Endothelial cell (in vitro differentiated cells): ENCODE data around the gene PFDN1. TPM values are rescaled to one million over a fixed set of nuclear protein-coding genes. Genes with fewer than 3 reads are reported as not detected.

ENCODE experiments used
- DNase-seq: peaks from one replicate; pipeline ENCODE4 v3.0.0; 2021; ENCODE audit warnings: low spot score
- H3K27ac Mint-ChIP-seq: one replicate; pipeline ENCODE4 v1.8.0; 2021; ENCODE audit warnings: mixed read lengths, inconsistent platforms; ENCODE audit not compliant: unreplicated experiment
- H3K27me3 Mint-ChIP-seq: one replicate; pipeline ENCODE4 v1.8.0; 2021; ENCODE audit warnings: mild to moderate bottlenecking, moderate library complexity, mixed read lengths, inconsistent platforms; ENCODE audit not compliant: unreplicated experiment
- H3K36me3 Mint-ChIP-seq: one replicate; pipeline ENCODE4 v1.8.0; 2021; ENCODE audit warnings: mild to moderate bottlenecking, low read depth, mixed read lengths, inconsistent platforms; ENCODE audit not compliant: unreplicated experiment
- H3K4me1 Mint-ChIP-seq: one replicate; pipeline ENCODE4 v1.8.0; 2021; ENCODE audit warnings: mild to moderate bottlenecking, mixed read lengths, inconsistent platforms; ENCODE audit not compliant: unreplicated experiment
- H3K4me3 Mint-ChIP-seq: one replicate; pipeline ENCODE4 v1.8.0; 2021; ENCODE audit warnings: mild to moderate bottlenecking, mixed read lengths, inconsistent platforms; ENCODE audit not compliant: unreplicated experiment
- H3K9me3 Mint-ChIP-seq: one replicate; pipeline ENCODE4 v1.8.0; 2021; ENCODE audit warnings: mixed read lengths, inconsistent platforms; ENCODE audit not compliant: unreplicated experiment
- total RNA-seq: library from RNA; stranded (reverse); fragmentation: NEBNext Ultra II Directional; extraction: Animal tissue kit (Norgen Biotek cat#: 25700); gene quantifications from one replicate; pipeline ENCODE4 v1.2.1, GENCODE V29; 2021; ENCODE audit not compliant: unreplicated experiment
- TF ChIP-seq, protein P1 (sequence below): fragments of 200-600 bp; sonication (generic); IDR thresholded peaks from one replicate; pipeline ENCODE4 v1.5.0; 2021; ENCODE audit warnings: antibody characterized with exemption; ENCODE audit not compliant: unreplicated experiment

Gene PFDN1
- total RNA-seq, 1 donor from 2014 or later, result 86.2 TPM

DNA sequence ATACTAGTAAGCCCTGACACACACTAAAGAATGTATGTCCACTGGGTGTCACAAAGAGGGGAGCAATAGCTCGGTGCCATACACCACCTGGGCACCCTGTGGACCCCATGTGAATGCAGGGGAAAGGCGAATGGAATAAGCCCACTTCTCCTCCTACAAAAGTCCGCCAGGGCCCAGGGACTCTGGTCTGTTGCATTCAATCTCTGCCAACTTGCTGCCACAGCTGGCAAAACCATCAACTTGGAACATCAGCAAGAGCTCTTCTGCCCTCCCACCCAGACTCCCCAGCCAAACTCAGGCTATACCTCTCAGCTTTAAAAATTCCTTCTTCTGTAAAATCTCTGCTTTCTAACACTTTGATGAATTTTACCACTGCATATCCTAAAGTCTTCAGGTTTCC, 54.5 kb downstream of the PFDN1 start:
- TF ChIP-seq, protein P1, sequence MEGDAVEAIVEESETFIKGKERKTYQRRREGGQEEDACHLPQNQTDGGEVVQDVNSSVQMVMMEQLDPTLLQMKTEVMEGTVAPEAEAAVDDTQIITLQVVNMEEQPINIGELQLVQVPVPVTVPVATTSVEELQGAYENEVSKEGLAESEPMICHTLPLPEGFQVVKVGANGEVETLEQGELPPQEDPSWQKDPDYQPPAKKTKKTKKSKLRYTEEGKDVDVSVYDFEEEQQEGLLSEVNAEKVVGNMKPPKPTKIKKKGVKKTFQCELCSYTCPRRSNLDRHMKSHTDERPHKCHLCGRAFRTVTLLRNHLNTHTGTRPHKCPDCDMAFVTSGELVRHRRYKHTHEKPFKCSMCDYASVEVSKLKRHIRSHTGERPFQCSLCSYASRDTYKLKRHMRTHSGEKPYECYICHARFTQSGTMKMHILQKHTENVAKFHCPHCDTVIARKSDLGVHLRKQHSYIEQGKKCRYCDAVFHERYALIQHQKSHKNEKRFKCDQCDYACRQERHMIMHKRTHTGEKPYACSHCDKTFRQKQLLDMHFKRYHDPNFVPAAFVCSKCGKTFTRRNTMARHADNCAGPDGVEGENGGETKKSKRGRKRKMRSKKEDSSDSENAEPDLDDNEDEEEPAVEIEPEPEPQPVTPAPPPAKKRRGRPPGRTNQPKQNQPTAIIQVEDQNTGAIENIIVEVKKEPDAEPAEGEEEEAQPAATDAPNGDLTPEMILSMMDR, result no peak
- Mint-ChIP-seq H3K4me1 (peaks cover 55% of the 10 kb centered on the region), H3K27ac (no peak overlapping the region), H3K9me3 (no peaks in the 10 kb centered on the region), H3K27me3 (peaks cover 15% of the 10 kb centered on the region), H3K36me3 (peaks cover 38% of the 10 kb centered on the region), H3K4me3 (no peak overlapping the region)
- DNase-seq, result no peak

DNA sequence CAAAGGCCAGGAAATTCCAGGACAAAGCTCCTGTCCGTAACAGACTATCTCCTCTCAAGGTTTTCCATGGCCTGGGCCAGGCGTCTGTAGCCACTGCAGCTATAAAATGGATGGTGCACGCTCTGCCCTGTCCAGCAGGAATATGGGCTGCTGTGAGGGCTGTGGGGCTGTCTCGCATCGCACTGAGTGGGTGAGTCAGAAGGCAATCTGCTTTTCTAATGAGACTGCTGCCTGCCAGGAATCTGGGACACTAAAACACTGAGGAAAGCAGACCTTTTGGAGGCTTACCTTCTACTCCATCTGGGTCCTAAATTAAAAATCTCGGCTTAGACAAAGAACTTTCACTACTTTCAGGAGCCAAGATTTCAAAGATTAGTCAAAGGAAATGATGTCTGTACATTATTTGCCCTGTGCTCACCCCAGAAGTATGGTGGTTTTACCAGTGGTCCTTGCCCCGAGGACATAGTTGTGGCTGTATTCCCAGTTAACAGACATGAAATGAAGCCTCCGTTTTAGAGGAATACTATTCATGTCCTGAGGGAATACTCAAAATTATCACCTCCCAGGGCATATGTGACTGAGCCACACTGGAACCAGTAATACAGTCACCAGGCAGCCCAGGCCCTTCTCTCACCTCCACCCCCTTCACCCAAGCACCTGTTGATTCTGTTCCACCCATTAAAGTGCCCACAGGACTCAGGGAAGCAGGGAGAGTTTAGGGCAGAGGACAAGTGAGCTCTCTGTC, 56.4 kb downstream of the PFDN1 start:
- H3K27ac Mint-ChIP-seq, result peak overlapping the region; percentile 97
- no peak for DNase-seq
- TF ChIP-seq, protein P1, result no peak

DNA sequence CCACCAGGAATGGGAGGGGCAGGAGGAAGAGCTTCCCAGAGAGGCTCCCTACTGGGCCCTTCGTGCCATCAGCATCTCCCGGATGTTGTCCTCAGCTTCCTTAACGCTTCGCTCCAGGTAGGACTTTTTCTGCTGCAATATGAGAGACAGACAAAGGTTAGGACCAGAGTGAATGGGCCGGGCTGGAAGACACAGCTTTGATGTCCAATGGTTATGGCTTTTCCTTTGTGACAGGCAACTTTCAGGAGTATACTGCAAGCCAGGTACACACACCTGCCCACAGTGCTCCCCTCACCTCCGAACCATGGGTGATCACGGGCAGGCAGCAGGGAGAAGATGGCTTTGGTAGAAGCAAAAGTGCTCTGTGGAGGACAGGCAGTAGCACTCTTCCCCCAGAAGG, 57.0 kb downstream of the PFDN1 start:
- no peaks in the 10 kb centered on the region for H3K9me3 Mint-ChIP-seq
- peaks cover 47% of the 10 kb centered on the region for H3K4me1 Mint-ChIP-seq
- TF ChIP-seq, protein P1, result no peak
- peak overlapping the region; percentile 97 for H3K27ac Mint-ChIP-seq
- peak overlapping the region; percentile 65 for H3K4me3 Mint-ChIP-seq
- peaks cover 30% of the 10 kb centered on the region for H3K36me3 Mint-ChIP-seq
- no peak for DNase-seq
- H3K27me3 Mint-ChIP-seq, result peaks cover 13% of the 10 kb centered on the region

More for the DNA sequence above, 56.4 kb downstream of the PFDN1 start:
- Mint-ChIP-seq H3K27me3 (peaks cover 13% of the 10 kb centered on the region), H3K9me3 (no peaks in the 10 kb centered on the region), H3K4me1 (peaks cover 51% of the 10 kb centered on the region), H3K4me3 (peak overlapping the region; percentile 65), H3K36me3 (peaks cover 30% of the 10 kb centered on the region)

DNA sequence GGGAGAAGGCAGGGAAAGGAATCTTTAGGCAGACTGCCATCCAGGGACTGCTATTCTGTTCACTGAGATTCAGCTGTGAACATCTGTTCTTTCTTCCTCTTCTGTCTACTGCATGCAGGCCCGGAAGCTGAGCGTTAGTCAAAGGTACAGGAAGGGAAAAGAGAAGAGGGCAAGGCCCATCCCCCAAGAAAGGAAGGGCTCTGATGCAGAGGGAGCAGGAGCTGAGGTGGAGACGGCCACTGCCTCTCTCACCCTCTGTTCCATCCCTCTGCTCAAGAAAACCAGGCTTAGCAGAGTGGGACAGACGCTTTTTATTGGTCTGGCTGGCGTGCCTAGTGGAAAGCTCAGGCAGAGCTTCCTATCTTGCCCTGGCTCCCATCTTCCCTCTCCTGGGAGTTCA, 57.6 kb downstream of the PFDN1 start:
- Mint-ChIP-seq H3K27ac (peak overlapping the region; percentile 97), H3K4me3 (peak overlapping the region; percentile 24), H3K4me1 (peaks cover 43% of the 10 kb centered on the region), H3K27me3 (peaks cover 11% of the 10 kb centered on the region), H3K36me3 (peaks cover 26% of the 10 kb centered on the region), H3K9me3 (no peaks in the 10 kb centered on the region)
- TF ChIP-seq, protein P1, result no peak
- DNase-seq, result peak; percentile 42

DNA sequence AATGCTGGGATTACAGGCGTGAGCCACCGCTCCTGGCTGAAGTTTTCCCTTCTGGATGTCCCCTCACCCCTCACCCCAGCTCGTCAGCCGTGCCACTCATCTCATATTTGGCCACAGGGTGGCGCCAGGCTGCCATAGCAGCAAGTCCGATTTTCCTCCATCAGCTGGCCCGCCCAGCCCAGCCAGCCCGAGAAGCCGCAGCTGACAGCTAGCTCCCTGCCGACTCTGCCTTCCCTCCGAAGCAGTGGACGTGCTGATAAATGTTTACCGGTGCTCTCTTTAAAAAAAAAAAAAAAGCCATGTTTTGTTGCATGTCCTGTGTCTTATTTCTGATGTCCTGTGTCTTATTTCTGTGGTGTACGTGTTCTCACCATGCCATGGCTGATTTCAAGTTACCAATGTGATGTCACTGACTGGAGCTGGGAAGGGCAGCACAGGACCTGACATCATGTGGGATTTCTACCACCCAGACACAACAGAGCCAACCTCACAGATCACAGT, 58.3 kb downstream of the PFDN1 start:
- peaks cover 38% of the 10 kb centered on the region for H3K4me1 Mint-ChIP-seq
- DNase-seq, result peak; percentile 96
- H3K27me3 Mint-ChIP-seq, result peaks cover 8% of the 10 kb centered on the region
- H3K27ac Mint-ChIP-seq, result peak overlapping the region; percentile 83
- H3K36me3 Mint-ChIP-seq, result peaks cover 21% of the 10 kb centered on the region
- peak overlapping the region; percentile 54 for H3K4me3 Mint-ChIP-seq
- H3K9me3 Mint-ChIP-seq, result no peaks in the 10 kb centered on the region
- TF ChIP-seq, protein P1, result peak; percentile 88
